GM19035 (cell line): ENCODE measurements around the gene DOCK8.
"Not testable (repeated sequence)": the region's sequence is repeated elsewhere in the genome, so short reads cannot be mapped to it uniquely, and the experiment has no call there.

ENCODE experiments used
- ATAC-seq: cut with Tn5 transposase; IDR thresholded peaks from one replicate; pipeline ENCODE4 v1.9.1; 2021; ENCODE audit not compliant: unreplicated experiment

The DOCK8 gene

DNA sequence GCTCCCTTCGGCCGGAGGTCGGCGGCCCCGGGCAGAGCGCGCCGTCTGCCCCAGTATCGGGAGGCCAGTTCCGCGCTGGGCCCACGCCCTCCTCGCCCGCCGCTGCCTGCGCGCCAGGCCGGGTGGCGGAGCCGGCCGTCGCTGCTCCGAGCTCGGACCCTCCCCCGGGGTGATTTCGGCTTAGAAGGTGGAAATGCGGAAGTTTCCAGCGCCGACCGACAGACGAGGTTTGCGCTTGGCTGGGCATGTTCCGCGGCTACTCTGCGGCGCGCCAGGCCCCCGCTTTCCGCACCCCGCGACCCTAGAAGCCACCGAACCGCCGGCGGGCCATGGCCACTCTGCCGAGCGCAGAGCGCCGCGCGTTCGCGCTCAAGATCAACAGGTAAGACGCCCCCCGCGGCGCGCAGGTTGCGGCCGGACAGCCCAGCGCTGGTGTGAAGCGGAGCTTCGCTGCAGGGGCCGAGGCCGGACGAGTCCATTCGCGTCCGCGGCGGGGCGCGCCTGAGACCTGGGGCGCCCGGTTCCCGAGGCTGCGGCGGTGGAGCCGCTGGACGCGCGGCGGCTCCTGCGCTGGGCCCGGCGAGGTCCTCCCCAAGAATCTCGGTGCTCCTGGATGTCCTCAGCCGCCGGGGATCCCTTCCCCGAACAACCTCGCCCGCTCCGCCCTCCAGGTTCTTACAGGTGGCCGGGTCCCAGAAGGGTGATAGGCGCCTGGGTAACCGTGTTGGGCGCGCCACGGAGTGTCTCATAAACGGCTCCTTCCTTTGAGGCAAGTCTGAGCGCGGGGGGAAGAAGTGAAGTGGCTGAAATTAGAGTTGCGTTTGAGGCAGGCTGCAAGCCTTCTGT is at the start of gene DOCK8:
Gene DOCK8 (plus strand): TSS at position 218 of the 846 bp plus-strand sequence. CDS start 112 bp downstream, at position 330.
- ATAC-seq: peak; percentile 85

- ATAC-seq: not testable (repeated sequence)
Observed at GRCh38 chr9:169757-170156, 44.9 kb upstream of the DOCK8 start.

GRCh38 chr9:178140-178825 is 36.4 kb upstream of the DOCK8 start:
- not testable (repeated sequence) for ATAC-seq

- not testable (repeated sequence) for ATAC-seq
Observed at GRCh38 chr9:178970-179383, 35.7 kb upstream of the DOCK8 start, which contains the start of gene ZNG1A. TSS of gene ZNG1A (minus strand) at chr9:179056. CDS start at chr9:178969, 87 bp downstream.

DNA sequence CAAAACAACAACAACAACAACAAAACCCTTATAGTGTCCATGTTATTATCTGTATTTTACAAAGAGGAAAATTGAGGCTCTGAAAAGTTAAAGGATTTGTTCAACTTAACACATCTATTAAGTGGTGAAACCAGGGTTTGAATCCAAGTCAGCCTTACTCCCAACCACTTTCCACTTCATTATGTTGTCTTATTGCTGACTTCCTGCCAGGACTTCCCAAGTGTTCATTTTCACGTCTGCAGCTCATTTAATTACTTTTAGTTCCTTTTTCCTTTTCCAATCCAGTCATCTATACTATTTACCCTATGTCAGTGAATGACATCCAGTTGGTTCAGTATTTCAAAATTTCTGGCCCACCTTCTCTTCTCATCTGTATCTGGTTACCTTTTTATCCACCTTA is 15.1 kb upstream of the DOCK8 start:
- not testable (repeated sequence) for ATAC-seq

DNA sequence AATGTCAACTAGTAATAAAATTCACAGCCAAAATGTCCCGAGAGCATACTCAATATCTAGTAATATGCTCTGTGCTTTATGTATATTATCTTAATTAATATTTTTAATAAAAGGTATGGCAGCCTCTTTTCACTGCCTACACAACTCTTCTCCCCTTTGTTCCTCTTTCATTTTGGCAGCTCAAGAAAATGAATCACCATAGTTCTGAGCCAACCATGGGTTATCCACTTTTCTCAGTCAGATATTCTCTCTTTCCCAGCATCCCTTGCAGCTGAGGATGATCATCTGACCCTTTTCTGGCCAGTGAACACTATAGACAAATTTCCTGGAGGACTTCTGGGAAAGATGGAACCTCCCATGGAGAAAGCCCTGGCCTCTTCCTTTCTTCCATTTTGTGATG is 8.2 kb upstream of the DOCK8 start:
- no peak for ATAC-seq

DNA sequence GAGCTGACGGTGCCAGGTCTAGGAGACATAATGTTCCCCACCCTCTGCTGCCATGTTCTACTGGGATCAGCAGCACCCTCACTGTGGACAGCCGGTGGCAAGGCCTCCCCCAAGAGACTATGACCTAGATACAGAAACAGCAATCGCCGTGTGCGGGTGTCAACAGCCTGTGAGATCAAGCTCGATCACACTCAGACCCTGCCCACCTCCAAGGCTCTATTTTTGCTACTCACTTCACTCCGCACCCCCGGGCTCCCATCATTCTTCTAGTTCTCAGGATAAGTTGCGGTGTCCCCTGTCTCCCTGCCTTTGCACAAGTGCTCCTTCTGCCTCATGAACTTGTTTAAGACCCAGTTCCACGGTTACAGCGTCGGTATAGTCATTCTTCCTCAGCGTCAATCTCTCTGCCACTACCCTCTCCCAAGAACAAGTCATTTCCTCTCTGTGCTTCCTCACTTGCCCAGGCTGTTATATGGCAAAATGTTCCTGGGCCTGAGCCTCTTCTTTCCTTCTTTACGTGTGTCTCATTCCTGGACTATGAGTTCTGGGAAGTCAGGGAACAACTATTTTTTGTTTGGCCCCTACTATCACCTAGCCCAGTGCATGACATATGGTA is 5.4 kb upstream of the DOCK8 start:
- ATAC-seq: no peak

GRCh38 chr9:211036-211435 is 3.6 kb upstream of the DOCK8 start:
- no peak for ATAC-seq

GRCh38 chr9:211557-211956 is 3.1 kb upstream of the DOCK8 start:
- no peak for ATAC-seq

DNA sequence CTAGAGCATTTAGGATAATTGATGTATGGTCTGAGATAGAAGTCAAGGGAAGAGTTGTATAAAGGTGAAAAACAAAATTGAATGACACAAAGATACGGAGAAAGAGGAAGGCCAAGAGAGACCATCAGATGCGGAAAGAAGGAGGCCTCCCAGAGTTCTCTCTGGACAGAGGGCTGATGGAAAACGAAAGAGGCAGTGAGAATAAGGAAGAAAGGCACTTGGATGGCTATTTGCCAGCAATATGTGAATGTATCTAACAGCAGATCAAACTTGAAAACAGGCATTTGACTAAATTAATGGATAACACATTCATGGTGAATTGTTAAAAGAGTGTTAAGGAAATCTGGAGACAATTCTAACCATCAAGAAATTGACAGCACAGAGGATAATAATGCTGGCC is 2.4 kb upstream of the DOCK8 start:
- ATAC-seq: no peak

GRCh38 chr9:213901-214300 is 764 bp upstream of the DOCK8 start:
- ATAC-seq: not testable (repeated sequence)

- ATAC-seq: no peak
Observed at GRCh38 chr9:214351-214647, 366 bp upstream of the DOCK8 start.

DNA sequence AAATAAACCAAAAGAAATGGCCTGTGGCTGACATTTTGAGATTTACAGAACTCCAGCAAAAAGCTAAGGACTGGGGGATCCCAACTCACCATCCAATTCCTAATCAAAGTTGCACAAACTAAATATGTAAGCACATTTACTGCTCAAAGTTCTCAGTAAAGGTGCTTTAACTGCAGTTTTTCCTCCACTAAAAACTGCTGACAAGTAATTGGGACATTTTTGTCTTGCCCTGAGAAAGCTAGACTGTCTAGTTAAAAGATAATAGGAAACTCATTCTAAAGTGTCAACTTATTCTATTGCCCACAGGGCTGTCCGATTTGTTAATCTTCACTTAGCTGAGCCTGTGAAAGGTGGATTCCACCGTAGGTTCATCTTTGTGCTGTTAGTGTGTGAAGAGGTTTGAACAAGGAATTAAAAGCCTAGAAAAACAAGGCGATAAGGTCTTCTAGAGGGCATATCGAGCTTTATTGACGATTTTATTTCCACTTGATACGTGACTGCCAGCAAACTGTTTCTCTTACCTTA is 1.0 kb downstream of the DOCK8 start:
- no peak for ATAC-seq

- no peak for ATAC-seq
Observed at GRCh38 chr9:216866-217265, 2.2 kb downstream of the DOCK8 start.

DNA sequence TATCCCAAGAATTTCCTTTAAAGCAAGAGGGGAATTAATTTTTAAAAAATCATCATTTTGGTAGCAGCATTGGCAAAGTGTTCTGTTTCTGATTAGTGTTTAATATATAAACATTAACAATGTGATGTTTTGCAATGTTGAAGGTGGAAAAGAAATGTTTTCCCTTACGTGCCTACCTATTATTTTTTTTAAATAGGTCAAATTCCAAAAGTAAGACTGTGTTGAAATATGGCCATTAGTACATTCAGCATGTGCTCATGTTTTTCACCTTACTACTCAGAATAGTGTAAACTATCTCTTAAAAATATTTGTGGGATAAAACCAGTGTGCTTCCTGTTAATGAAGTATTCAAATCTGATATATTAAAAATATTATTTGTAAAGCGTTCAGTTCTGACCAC is 3.3 kb downstream of the DOCK8 start:
- ATAC-seq: no peak

GRCh38 chr9:219036-219435 is 4.4 kb downstream of the DOCK8 start:
- not testable (repeated sequence) for ATAC-seq

DNA sequence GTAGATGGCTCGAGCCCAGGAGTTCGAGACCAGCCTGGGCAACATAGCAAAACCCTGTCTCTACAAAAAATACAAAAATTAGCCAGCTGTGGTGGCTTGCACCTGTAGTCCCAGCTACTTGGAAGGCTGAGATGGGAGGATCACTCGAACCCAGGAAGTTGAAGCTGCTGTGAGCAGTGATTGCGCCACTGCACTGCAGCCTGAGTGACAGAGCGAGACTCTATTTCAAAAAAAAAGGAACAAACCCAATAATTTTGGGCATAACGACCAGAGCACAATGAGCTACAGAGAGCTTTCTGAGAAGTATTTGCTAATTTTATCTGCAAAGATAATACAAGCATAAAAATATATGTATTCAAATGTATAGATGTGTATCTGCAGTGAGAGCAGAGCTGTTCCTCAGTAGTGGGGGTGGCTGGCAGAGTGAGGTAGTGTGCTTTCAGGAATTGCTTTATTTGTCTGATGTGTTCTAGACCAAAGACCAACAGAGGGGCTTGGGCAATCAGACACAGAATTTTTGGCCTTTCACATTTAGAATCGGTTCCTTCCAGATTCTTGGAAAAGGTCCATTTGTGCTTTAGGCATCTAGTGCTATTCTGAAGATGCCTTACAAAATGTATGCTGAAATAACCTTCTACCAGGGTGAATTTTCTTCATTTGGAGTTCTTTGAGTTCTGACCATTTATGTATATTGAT is 5.2 kb downstream of the DOCK8 start:
- ATAC-seq: no peak

- no peak for ATAC-seq
Observed at GRCh38 chr9:221989-222776, 7.5 kb downstream of the DOCK8 start.

GRCh38 chr9:223152-223551 is 8.5 kb downstream of the DOCK8 start:
- ATAC-seq: no peak

- ATAC-seq: no peak
Observed at GRCh38 chr9:224026-224425, 9.4 kb downstream of the DOCK8 start.
